H54 (cell line): ENCODE measurements around the gene TRIM44.

Experiments
- DNase-seq: peaks from one replicate; pipeline ENCODE4 v3.0.0; 2011; ENCODE audit warnings: low spot score, mixed read lengths; ENCODE audit not compliant: insufficient read length
- FAIRE-seq: peaks from 3 replicates; lab custom pipeline; 2011; peaks lifted over from hg19 to GRCh38; lab: Jason Lieb, UNC
- POLR2A ChIP-seq: IDR thresholded peaks from 2 replicates; pipeline ENCODE4 v1.6.1; 2011; ENCODE audit warnings: low read depth, mild to moderate bottlenecking, low read length

TRIM44 gene

DNA sequence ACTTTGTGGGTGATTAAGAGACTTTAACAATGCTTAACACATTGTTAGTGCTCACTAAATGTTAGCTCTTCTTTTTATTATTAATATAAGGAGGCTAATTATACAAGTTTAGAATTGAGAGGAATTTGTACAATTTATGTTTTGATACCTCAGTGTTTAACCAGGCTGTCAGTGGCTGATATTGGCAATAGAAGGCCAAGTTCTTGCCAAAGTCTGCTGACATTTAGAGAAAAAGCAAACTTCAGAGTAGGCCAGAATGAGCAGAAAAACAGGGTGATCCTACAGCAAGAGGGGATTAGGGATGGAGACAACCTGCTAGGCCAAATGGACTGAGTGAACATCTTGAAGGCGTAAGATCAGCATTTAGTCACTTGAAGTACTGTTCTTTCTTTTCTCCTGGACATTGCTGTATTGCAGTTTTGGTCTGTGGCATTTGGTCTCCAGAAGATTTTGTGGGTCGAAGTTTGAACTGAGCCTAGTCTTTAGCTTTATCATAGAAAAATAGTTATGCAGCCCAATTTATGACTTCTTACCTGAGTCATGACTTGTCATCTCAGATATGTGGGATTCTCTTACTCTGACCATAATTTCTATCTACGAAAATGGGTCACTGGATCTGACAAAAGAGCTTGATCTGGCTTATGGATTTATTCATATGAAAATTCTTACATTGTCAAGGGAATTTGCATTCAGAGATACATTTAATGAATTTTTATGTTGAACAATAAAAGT, 9.0 kb downstream of the TRIM44 start:
- FAIRE-seq (no peak), DNase-seq (no peak)
- no peak for TF ChIP-seq POLR2A

- FAIRE-seq: no peak
- DNase-seq: no peak
- TF ChIP-seq POLR2A: no peak
These were observed 10.0 kb downstream of the TRIM44 start for GRCh38 chr11:35672608-35673007.

- no peak for TF ChIP-seq POLR2A
- FAIRE-seq: peak; percentile 30
- DNase-seq: no peak
These were observed 13.5 kb downstream of the TRIM44 start for GRCh38 chr11:35675901-35676610.

GRCh38 chr11:35676611-35676965, 14.0 kb downstream of the TRIM44 start:
- DNase-seq (no peak), FAIRE-seq (no peak)
- no peak for TF ChIP-seq POLR2A

DNA sequence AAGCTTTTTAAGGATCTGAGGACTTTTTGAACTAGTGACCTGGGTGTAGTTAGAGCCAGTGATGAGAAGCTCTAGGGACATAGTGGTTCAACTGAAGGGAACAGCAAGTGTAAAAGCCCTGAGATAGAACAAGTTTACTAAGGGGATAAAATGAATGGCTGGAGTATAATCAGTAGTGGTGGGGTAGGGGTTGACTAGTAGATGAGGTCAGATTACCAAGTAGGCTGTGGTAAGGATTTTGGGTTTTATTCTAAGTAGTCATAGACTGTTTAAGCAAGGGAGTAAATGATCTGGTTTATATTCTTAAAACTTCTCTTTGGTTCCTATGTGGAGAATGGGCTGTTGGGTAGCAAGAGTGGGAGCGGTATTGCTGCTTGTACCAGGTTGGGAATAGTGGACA, 15.3 kb downstream of the TRIM44 start:
- FAIRE-seq: no peak
- DNase-seq: no peak
- TF ChIP-seq POLR2A: no peak

GRCh38 chr11:35678471-35678870, 15.9 kb downstream of the TRIM44 start:
- no peak for FAIRE-seq
- DNase-seq: no peak
- TF ChIP-seq POLR2A: no peak

DNA sequence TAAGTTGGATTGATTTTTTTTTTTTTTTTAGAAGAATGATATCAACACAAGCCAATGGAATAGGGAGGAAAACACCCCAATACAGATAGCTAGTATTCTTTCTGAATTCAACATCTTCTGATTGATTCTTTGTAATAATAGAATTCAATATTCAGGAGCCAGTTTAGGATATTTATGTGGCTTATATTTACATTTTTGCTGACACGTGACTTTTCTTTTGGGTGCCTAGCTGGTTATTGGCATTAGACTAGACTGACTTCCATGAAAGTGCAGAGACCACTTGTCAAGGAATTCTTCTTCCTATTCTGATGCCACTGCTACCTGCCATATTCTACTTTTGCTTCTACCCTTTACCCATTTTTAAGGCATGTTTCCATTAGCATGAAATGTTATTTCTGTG, 16.4 kb downstream of the TRIM44 start:
- no peak for DNase-seq
- no peak for TF ChIP-seq POLR2A
- FAIRE-seq: no peak

GRCh38 chr11:35680506-35680905, 17.9 kb downstream of the TRIM44 start:
- DNase-seq (no peak), FAIRE-seq (no peak)
- no peak for TF ChIP-seq POLR2A

DNA sequence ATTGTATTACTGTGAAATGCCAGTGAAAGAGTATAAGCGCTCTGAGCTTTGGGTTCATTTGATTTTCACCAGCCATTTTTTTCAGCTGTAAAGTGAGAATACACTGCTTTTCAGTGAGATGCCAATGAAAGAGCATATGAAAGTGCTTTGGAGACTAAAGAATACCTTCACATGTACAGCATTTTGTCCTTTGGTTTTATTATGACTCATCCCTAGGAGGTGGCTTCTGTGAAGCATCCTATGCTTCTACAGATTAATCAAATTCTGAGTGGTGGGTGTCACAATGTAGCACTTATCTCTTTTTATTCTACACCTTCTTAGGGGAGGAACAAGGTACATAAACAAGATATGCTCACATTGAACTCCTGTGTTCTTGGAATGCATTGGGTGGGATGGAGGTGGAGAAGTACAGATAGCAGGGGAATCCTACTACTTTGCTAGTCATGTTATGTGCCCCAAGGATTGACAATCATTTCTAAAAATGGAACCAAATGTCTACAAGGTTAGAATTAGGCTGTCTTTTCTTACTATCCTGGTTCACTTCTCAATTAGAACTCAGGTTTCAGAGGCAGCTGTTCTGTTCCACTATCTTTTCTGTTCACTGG, 18.7 kb downstream of the TRIM44 start:
- TF ChIP-seq POLR2A: no peak
- FAIRE-seq (peak; percentile 20), DNase-seq (no peak)

DNA sequence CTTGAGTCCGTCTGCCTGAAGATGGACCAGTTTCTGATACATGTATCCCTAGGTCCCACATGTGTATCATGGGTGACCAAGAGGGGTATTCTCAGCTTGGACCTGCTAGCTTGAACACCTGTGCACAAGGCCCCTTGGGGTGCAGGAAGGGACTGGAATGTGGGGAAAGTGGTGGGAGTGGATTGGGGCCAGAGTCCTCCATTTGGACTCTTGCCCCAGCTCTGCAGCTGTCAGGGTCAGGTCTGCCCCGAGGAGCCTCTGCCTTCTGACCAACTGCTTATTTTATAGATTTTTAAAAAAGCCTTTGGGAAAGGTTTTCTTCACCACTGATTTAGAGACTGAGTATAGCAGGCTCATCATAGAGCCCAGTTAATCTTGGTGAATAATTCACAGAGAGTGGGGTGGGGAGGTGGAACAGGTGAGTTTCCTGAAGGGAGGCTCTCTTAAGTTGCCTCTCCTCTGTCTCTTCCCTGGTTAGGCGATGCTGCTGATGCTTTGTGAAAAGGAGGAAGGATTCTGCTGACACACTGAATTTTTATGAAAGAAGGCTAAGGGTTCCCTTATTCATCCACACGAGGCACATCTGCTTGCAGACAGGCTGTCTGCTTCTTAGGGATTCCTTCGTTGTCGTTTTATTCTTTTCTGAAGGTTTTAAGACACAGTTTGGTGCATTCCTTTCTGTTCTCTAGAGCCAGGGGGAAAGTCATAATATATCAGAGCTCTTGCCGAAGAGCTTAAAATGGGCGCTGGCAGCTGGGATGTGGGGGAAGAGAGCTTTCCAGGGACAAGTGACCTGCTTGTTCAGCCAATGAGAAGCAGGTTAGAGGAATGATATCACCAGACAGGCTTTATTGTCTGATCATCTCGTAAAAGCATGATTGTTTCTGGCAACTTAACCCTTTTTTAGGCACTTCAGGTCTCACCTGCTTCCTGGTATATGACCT, 19.9 kb downstream of the TRIM44 start:
- no peak for TF ChIP-seq POLR2A
- FAIRE-seq (no peak), DNase-seq (no peak)

DNA sequence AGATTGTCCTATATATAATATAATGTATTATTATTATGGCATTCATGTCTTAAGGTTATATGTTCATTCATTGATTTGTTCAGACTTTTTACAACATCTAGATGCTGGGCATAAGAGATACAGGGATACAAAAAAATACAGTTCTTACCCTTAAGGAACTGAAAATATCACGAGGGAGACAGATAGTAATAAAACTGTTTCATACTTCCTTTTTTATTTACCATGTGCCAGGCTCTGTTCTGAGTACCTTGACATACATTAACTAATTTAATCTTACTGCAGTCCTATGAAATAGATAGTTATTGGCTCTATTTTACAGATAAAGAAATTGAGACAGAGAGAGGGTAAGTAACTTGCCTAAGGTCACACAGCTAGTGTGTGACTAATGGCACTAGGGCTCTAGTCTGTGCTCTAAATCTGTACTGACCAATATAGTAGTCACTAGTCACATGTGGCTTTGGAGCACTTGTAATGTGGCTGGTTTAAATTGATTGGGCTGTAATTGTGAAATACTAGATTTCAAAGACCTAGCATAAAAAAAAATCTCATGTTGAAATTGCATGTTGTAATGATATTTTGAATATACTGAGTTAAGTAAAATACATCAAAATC, 21.3 kb downstream of the TRIM44 start:
- DNase-seq: no peak
- no peak for TF ChIP-seq POLR2A
- FAIRE-seq: peak; percentile 71

DNA sequence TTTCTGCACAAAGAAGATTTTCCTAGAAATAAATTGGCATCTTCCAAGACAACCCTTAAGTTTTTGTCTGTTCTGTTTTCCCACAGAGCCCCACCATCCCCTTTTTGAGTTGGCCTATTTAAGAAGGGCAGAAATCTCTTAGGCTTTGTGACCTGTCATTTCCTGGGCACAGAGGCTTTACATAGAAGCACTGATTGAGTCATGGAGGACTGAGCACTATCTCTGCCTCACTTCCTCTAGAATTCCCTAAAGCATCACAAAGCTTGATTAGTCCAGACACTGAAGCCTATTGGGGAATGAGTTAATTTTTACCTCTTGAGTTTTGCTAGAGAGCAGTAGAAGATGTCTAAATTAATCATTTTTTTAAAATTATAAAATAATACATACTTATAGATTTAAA, 25.4 kb downstream of the TRIM44 start:
- DNase-seq: peak; percentile 22
- TF ChIP-seq POLR2A: no peak
- peak; percentile 71 for FAIRE-seq
